PC-3 (cell line): ENCODE results near the gene KRTAP17-1. TPM values are rescaled to one million over a fixed set of nuclear protein-coding genes. Genes with fewer than 3 reads are reported as not detected.

Experiments used
- ATAC-seq: fragments of 200-7000 bp; cut with Tn5 transposase; 2 replicates; pipeline ENCODE4 v1.9.1; 2020; ENCODE audit warnings: mild to moderate bottlenecking, moderate library complexity
- BruUV-seq: library from RNA; stranded (reverse); fragments of 400-500 nt; replicated peaks from 2 replicates; lab custom pipeline; 2021; lab: Mats Ljungman, UMichigan
- CTCF ChIA-PET: fragments of 300-600 bp; sonication (Branson Sonifier 250); formaldehyde crosslinking; loops from one replicate; lab custom pipeline; 2022; ENCODE audit warnings: antibody characterized with exemption; lab: Charles Lee
- POLR2A ChIA-PET: fragments of 300-600 bp; sonication (Branson Sonifier 250); formaldehyde crosslinking; loops from one replicate; lab custom pipeline; 2022; ENCODE audit warnings: antibody characterized with exemption; ENCODE audit not compliant: unreplicated experiment; lab: Charles Lee
- DNase-seq: peaks from one replicate; pipeline ENCODE4 v3.0.0-alpha.2; 2015
- H2AFZ ChIP-seq: fragments of 300-600 bp; sonication (generic); 2 replicates; pipeline ENCODE4 v1.6.0; 2016; ENCODE audit warnings: antibody characterized with exemption, low read length
- H3F3A ChIP-seq: fragments of 300-600 bp; sonication (generic); one replicate; pipeline ENCODE4 v1.6.0; 2017; ENCODE audit warnings: antibody characterized with exemption, low read length, control low read depth, mild to moderate bottlenecking; ENCODE audit not compliant: unreplicated experiment
- H3K27ac ChIP-seq: fragments of 300-600 bp; sonication (generic); 2 replicates; pipeline ENCODE4 v1.5.1; 2016; ENCODE audit warnings: mild to moderate bottlenecking, low read length
- H3K27me3 ChIP-seq: fragments of 300-600 bp; sonication (generic); 2 replicates; pipeline ENCODE4 v1.6.1; 2016; ENCODE audit warnings: low read length, mixed read lengths
- H3K36me3 ChIP-seq: fragments of 300-600 bp; sonication (generic); 2 replicates; pipeline ENCODE4 v1.6.1; 2016; ENCODE audit warnings: low read depth, mixed run types, low read length, mixed read lengths
- H3K4me1 ChIP-seq: fragments of 300-600 bp; sonication (generic); 2 replicates; pipeline ENCODE4 v1.5.1; 2016; ENCODE audit warnings: low read length; ENCODE audit not compliant: insufficient read depth
- H3K4me2 ChIP-seq: fragments of 300-600 bp; sonication (generic); 2 replicates; pipeline ENCODE4 v1.6.0; 2016; ENCODE audit warnings: low read length
- H3K4me3 ChIP-seq: fragments of 300-600 bp; sonication (generic); 2 replicates; pipeline ENCODE4 v1.5.1; 2016; ENCODE audit warnings: mild to moderate bottlenecking, low read length, mixed read lengths
- H3K79me2 ChIP-seq: fragments of 300-600 bp; sonication (generic); 2 replicates; pipeline ENCODE4 v1.6.1; 2017; ENCODE audit warnings: low read length, mixed read lengths
- H3K9ac ChIP-seq: fragments of 300-600 bp; sonication (generic); 2 replicates; pipeline ENCODE4 v1.6.0; 2016; ENCODE audit warnings: mild to moderate bottlenecking, low read length
- H3K9me2 ChIP-seq: fragments of 300-600 bp; sonication (generic); replicated peaks from 2 replicates; pipeline ENCODE4 v1.6.1; 2016; ENCODE audit warnings: mixed run types, low read length, mixed read lengths
- H3K9me3 ChIP-seq: fragments of 300-600 bp; sonication (generic); 2 replicates; pipeline ENCODE4 v1.6.1; 2016; ENCODE audit warnings: low read length, mixed read lengths
- H4K20me1 ChIP-seq: fragments of 300-600 bp; sonication (generic); 2 replicates; pipeline ENCODE4 v1.6.1; 2016; ENCODE audit warnings: low read length, mixed read lengths
- CTCF ChIP-seq: fragments of 300-600 bp; sonication (generic); conservative IDR thresholded peaks from 2 replicates; pipeline ENCODE4 v1.5.1; 2017; ENCODE audit warnings: antibody characterized with exemption, low read depth, mild to moderate bottlenecking, low read length
- EZH2 ChIP-seq: fragments of 300-600 bp; sonication (generic); IDR thresholded peaks from one replicate; pipeline ENCODE4 v1.6.1; 2017; ENCODE audit warnings: antibody characterized with exemption, mild to moderate bottlenecking, low read length; ENCODE audit not compliant: unreplicated experiment
- EZH2phosphoT487 ChIP-seq: fragments of 300-600 bp; sonication (generic); IDR thresholded peaks from 2 replicates; pipeline ENCODE4 v1.6.1; 2018; ENCODE audit warnings: mild to moderate bottlenecking, antibody characterized with exemption, low read length, borderline replicate concordance
- intact Hi-C: fragments of 100-400 bp; cut with micrococcal nuclease; formaldehyde crosslinking; loops from 2 replicates; pipeline ENCODE4 v1.9.0; 2023
- total RNA-seq: library from RNA; depleted of rRNA; stranded (reverse); fragments of >200 nt; gene quantifications from 2 replicates; pipeline ENCODE4 v1.2.3, GENCODE V29; 2014

KRTAP17-1 gene
- total RNA-seq, 1 experiment from 2014 or later: not detected

- Histone ChIP-seq H3K9me2 (no peaks in the 10 kb centered on the region), H3K4me3 (no peak within 1 kb of the TSS), H3F3A (no peaks in the 10 kb centered on the region), H3K9me3 (no peaks in the 10 kb centered on the region), H3K9ac (no peak within 1 kb of the TSS), H3K79me2 (no peaks in the 10 kb centered on the region), H4K20me1 (no peaks in the 10 kb centered on the region), H3K36me3 (no peaks in the 10 kb centered on the region), H3K4me1 (no peaks in the 10 kb centered on the region), H3K4me2 (no peak within 1 kb of the TSS), H3K27ac (no peak within 1 kb of the TSS), H3K27me3 (no peaks in the 10 kb centered on the region), H2AFZ (no peak within 1 kb of the TSS)
- TF ChIP-seq EZH2 (no peak), CTCF (no peak), EZH2phosphoT487 (no peak)
- CTCF ChIA-PET: no interaction called here
- BruUV-seq: no TSS peak
- intact Hi-C loops: no loop called here
- DNase-seq (no peak), ATAC-seq (no peak)
- POLR2A ChIA-PET: no interaction called here
These were observed 13.3 kb downstream of the KRTAP17-1 start, which contains the start of gene KRTAP29-1 for GRCh38 chr17:41301916-41302901. KRTAP29-1 (minus strand) TSS chr17:41302851; CDS start chr17:41302851, 0 bp downstream.

- Histone ChIP-seq H3K4me2 (no peak overlapping the region), H3K79me2 (no peaks in the 10 kb centered on the region), H3K4me3 (no peak overlapping the region), H3K27me3 (no peaks in the 10 kb centered on the region), H4K20me1 (no peaks in the 10 kb centered on the region), H3K9me3 (no peaks in the 10 kb centered on the region), H3K36me3 (no peaks in the 10 kb centered on the region), H3K4me1 (no peaks in the 10 kb centered on the region), H3K27ac (no peak overlapping the region), H3F3A (no peaks in the 10 kb centered on the region), H2AFZ (no peak overlapping the region), H3K9me2 (no peaks in the 10 kb centered on the region), H3K9ac (no peak overlapping the region)
- ChIA-PET POLR2A (interaction anchor here (0.7 kb wide), 1 partner anchor 493 kb away, joined by 13 read pairs; no protein-coding TSS in a partner anchor), CTCF (no interaction called here)
- no peak for ATAC-seq
- intact Hi-C loops: no loop called here
- TF ChIP-seq EZH2: no peak
- no peak for TF ChIP-seq EZH2phosphoT487
- no peak for TF ChIP-seq CTCF
- no TSS peak for BruUV-seq
- DNase-seq: no peak
These were observed 14.2 kb downstream of the KRTAP17-1 start for GRCh38 chr17:41301204-41301790.
